Neural crest cell (in vitro differentiated cells): Measurements from ENCODE around the gene PDK2. TPM values are rescaled to one million over a fixed set of nuclear protein-coding genes. Genes with fewer than 3 reads are reported as not detected.

Experiments used
- DNase-seq: peaks from one replicate; pipeline ENCODE4 v3.0.0; 2021; ENCODE audit warnings: low read depth, mixed read lengths, low spot score
- H3K27ac Mint-ChIP-seq: one replicate; pipeline ENCODE4 v1.8.0; 2021; ENCODE audit warnings: mild to moderate bottlenecking, mixed read lengths; ENCODE audit not compliant: unreplicated experiment
- H3K27me3 Mint-ChIP-seq: 2 replicates; pipeline ENCODE4 v1.8.0; 2021; ENCODE audit warnings: low read depth, mild to moderate bottlenecking, mixed read lengths
- H3K36me3 Mint-ChIP-seq: 2 replicates; pipeline ENCODE4 v1.8.0; 2021; ENCODE audit warnings: low read depth, mild to moderate bottlenecking, mixed read lengths
- H3K4me1 Mint-ChIP-seq: 2 replicates; pipeline ENCODE4 v1.8.0; 2021; ENCODE audit warnings: mixed read lengths
- H3K4me3 Mint-ChIP-seq: one replicate; pipeline ENCODE4 v1.8.0; 2021; ENCODE audit warnings: mild to moderate bottlenecking, mixed read lengths
- H3K9me3 Mint-ChIP-seq: 2 replicates; pipeline ENCODE4 v1.8.0; 2021; ENCODE audit warnings: mixed read lengths
- total RNA-seq: library from RNA; stranded (reverse); gene quantifications from 2 replicates; pipeline ENCODE4 v1.2.1, GENCODE V29; 2021
- TF ChIP-seq, protein P1 (sequence below): fragments of 200-600 bp; sonication (generic); conservative IDR thresholded peaks from 2 replicates; pipeline ENCODE4 v1.5.0; 2021; ENCODE audit warnings: antibody characterized with exemption, mild to moderate bottlenecking

Gene PDK2
- total RNA-seq, 1 donor from 2014 or later = 21.6 TPM

DNA sequence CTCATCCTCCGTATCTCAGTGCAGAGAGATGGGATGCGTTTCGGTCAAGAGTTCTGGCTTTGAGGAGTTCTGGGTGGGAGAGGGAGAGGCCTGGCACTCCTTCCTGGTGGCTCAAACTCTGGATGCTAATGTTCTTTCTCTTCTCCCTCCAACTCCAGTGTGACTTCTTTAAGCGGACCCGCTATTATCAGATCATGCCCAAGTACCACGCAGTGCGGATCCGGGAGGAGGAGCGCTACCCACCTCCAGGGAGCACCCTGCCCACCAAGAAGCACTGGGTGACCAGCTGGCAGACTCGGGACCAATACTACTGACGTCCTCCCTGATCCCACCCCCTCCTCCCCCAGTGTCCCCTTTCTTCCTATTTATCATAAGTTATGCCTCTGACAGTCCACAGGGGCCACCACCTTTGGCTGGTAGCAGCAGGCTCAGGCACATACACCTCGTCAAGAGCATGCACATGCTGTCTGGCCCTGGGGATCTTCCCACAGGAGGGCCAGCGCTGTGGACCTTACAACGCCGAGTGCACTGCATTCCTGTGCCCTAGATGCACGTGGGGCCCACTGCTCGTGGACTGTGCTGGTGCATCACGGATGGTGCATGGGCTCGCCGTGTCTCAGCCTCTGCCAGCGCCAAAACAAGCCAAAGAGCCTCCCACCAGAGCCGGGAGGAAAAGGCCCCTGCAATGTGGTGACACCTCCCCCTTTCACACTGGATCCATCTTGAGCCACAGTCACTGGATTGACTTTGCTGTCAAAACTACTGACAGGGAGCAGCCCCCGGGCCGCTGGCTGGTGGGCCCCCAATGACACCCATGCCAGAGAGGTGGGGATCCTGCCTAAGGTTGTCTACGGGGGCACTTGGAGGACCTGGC is 6.0 kb upstream of the PDK2 start:
- Mint-ChIP-seq H3K4me3 (no peak overlapping the region), H3K27me3 (no peaks in the 10 kb centered on the region), H3K4me1 (peaks cover 3% of the 10 kb centered on the region), H3K9me3 (no peaks in the 10 kb centered on the region), H3K27ac (no peak overlapping the region), H3K36me3 (no peaks in the 10 kb centered on the region)
- no peak for DNase-seq
- TF ChIP-seq, protein P1, sequence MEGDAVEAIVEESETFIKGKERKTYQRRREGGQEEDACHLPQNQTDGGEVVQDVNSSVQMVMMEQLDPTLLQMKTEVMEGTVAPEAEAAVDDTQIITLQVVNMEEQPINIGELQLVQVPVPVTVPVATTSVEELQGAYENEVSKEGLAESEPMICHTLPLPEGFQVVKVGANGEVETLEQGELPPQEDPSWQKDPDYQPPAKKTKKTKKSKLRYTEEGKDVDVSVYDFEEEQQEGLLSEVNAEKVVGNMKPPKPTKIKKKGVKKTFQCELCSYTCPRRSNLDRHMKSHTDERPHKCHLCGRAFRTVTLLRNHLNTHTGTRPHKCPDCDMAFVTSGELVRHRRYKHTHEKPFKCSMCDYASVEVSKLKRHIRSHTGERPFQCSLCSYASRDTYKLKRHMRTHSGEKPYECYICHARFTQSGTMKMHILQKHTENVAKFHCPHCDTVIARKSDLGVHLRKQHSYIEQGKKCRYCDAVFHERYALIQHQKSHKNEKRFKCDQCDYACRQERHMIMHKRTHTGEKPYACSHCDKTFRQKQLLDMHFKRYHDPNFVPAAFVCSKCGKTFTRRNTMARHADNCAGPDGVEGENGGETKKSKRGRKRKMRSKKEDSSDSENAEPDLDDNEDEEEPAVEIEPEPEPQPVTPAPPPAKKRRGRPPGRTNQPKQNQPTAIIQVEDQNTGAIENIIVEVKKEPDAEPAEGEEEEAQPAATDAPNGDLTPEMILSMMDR = no peak

DNA sequence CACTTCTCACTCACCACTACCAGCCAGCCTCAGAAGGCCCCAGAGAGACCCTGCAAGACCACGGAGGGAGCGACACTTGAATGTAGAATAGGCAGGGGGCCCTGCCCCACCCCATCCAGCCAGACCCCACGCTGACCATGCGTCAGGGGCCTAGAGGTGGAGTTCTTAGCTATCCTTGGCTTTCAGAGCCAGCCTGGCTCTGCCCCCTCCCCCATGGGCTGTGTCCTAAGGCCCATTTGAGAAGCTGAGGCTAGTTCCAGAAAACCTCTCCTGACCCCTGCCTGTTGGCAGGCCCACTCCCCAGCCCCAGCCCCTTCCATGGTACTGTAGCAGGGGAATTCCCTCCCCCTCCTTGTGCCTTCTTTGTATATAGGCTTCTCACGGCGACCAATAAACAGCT is 5.1 kb upstream of the PDK2 start:
- Mint-ChIP-seq H3K9me3 (no peaks in the 10 kb centered on the region), H3K27me3 (no peaks in the 10 kb centered on the region), H3K27ac (no peak overlapping the region), H3K4me1 (peaks cover 12% of the 10 kb centered on the region), H3K36me3 (no peaks in the 10 kb centered on the region), H3K4me3 (no peak overlapping the region)
- TF ChIP-seq, protein P1 = no peak
- DNase-seq = no peak

DNA sequence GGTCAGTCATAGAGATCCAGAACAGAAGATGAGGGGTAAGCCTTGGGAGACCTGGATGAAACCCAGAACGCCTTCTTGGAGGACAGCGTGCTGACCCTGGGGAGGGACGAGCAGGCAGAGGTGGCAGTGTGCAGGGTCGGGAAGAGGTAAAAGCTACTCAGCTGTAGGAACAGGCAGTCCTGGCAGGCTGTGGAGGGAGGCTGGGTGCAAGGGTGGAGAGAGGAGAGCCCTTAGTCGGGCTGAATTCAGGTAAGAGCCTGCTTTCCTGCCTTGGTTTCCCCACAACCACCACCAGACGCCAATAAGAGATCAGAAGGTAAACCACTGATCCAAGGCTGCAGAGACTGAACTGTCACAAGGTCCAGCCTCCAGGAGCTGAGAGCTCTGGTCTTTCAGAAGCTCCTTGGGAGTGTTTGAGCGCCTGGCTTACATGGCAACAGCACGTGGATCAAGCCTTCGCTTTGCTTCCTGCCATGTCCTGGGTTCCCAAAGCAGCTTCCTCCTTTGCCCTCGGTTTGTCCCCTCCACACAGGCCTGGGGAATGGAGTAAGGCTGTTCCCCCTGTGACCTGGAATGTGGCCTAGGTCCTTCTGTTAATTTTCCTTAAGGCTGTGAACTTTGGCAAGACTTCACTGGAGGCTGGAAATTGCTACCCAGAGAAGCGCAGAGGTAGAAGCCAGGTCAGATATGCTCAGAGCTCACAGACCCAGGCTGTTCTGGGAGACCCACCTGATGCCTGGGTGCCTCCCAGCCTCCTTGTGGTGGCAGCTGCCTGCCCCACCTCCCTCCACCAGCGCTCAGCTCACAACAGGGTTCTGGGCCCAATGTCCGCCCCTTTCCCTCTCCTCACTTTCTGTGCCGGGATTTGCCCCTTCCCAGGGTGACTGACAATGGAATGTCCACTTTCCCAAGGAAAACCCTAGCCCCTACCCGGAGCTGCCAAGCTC is 3.9 kb upstream of the PDK2 start:
- Mint-ChIP-seq H3K4me3 (peak overlapping the region; percentile 3), H3K27ac (no peak overlapping the region), H3K9me3 (no peaks in the 10 kb centered on the region), H3K4me1 (peaks cover 21% of the 10 kb centered on the region), H3K27me3 (no peaks in the 10 kb centered on the region), H3K36me3 (no peaks in the 10 kb centered on the region)
- no peak for DNase-seq
- TF ChIP-seq, protein P1 = no peak

DNA sequence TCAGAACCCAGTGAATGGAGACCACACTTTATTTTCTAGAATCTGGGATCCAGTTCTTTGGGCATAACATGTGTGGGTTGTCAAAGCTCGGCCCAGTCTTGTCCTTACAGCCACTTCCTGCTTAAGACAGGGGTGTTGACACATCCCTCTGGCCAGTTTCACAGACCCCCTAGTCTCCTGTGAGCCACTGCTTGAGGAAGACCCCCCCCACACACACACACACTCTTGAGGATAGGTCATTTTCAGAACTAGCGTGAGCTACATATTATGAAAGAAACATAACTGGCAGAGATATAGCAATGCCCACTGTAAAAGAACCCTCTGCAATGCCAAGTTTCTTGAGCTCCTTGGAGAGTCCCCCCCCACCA is 3.2 kb upstream of the PDK2 start:
- TF ChIP-seq, protein P1 = no peak
- no peaks in the 10 kb centered on the region for H3K9me3 Mint-ChIP-seq
- DNase-seq = no peak
- no peak overlapping the region for H3K27ac Mint-ChIP-seq
- peaks cover 21% of the 10 kb centered on the region for H3K4me1 Mint-ChIP-seq
- no peaks in the 10 kb centered on the region for H3K36me3 Mint-ChIP-seq
- H3K4me3 Mint-ChIP-seq = no peak overlapping the region
- no peaks in the 10 kb centered on the region for H3K27me3 Mint-ChIP-seq

DNA sequence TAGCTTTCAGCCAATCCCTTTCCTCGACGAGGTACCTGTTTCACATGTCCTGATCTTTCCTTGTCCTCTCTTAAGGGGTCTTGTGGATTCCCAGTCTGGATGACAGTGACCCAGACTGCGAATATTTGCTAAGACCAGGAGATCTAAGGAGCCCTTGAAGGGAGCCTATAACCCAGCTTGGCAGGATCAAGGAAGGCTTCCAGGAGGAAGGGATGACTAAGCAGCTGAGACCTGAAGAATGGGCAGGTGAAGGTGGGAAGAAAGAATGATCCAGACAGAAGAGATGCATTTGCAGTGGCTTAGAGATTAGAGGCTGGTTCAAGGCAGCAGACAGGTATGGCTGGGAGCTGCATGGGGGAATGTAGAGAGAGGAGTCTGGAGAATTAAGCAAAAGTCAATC is 1.9 kb upstream of the PDK2 start:
- TF ChIP-seq, protein P1 = no peak
- no peak overlapping the region for H3K27ac Mint-ChIP-seq
- H3K4me3 Mint-ChIP-seq = peak overlapping the region; percentile 93
- no peak for DNase-seq
- no peaks in the 10 kb centered on the region for H3K9me3 Mint-ChIP-seq
- H3K36me3 Mint-ChIP-seq = no peaks in the 10 kb centered on the region
- H3K27me3 Mint-ChIP-seq = no peaks in the 10 kb centered on the region
- H3K4me1 Mint-ChIP-seq = peaks cover 21% of the 10 kb centered on the region
